DND-41 (cell line): ENCODE data around the gene CHCHD3.

Source experiments
- ATAC-seq: fragments of 200-7000 bp; cut with Tn5 transposase; 3 replicates; pipeline ENCODE4 v1.9.1; 2021; ENCODE audit warnings: low read depth; ENCODE audit not compliant: insufficient read depth
- DNase-seq: peaks from one replicate; pipeline ENCODE4 v3.0.0-alpha.2; 2020
- H2AFZ ChIP-seq: 2 replicates; pipeline ENCODE4 v1.6.0; 2012; ENCODE audit warnings: low read depth, low read length
- H3K27ac ChIP-seq: 2 replicates; pipeline ENCODE4 v1.5.1; 2012; ENCODE audit warnings: low read length, inconsistent platforms
- H3K27me3 ChIP-seq: fragments of 200-600 bp; sonication (generic); 2 replicates; pipeline ENCODE4 v1.6.0; 2012; ENCODE audit warnings: low read length, mild to moderate bottlenecking, inconsistent platforms; ENCODE audit not compliant: insufficient read depth, poor library complexity
- H3K36me3 ChIP-seq: 2 replicates; pipeline ENCODE4 v1.5.1; 2012; ENCODE audit warnings: low read length, inconsistent platforms; ENCODE audit not compliant: insufficient read depth
- H3K4me1 ChIP-seq: 2 replicates; pipeline ENCODE4 v1.5.1; 2012; ENCODE audit warnings: mild to moderate bottlenecking, low read length; ENCODE audit not compliant: insufficient read depth
- H3K4me2 ChIP-seq: 2 replicates; pipeline ENCODE4 v1.6.0; 2012; ENCODE audit warnings: mild to moderate bottlenecking, moderate library complexity, low read length, inconsistent platforms; ENCODE audit not compliant: insufficient read depth
- H3K4me3 ChIP-seq, 2 experiments: fragments of 200-600 bp in 1 of 2; shearing (Covaris generic) in 1 of 2; 2 replicates each; pipeline ENCODE4 v1.5.1; 2012 to 2016; ENCODE audit warnings: inconsistent platforms in 2 of 2, low read length in 2 of 2, mild to moderate bottlenecking in 2 of 2, low read depth in 1 of 2, moderate library complexity in 1 of 2
- H3K79me2 ChIP-seq: 2 replicates; pipeline ENCODE4 v1.6.0; 2012; ENCODE audit warnings: low read length, inconsistent platforms; ENCODE audit not compliant: insufficient read depth
- H3K9ac ChIP-seq: 2 replicates; pipeline ENCODE4 v1.6.0; 2012; ENCODE audit warnings: low read depth, mild to moderate bottlenecking, inconsistent platforms, low read length, moderate library complexity
- H3K9me3 ChIP-seq: 2 replicates; pipeline ENCODE4 v1.5.1; 2012; ENCODE audit warnings: low read length, moderate library complexity, mild to moderate bottlenecking, inconsistent platforms; ENCODE audit not compliant: insufficient read depth, severe bottlenecking
- H4K20me1 ChIP-seq: 2 replicates; pipeline ENCODE4 v1.6.0; 2012; ENCODE audit warnings: low read length; ENCODE audit not compliant: insufficient read depth
- EZH2 ChIP-seq: IDR thresholded peaks from 3 replicates; pipeline ENCODE4 v1.6.1; 2012; ENCODE audit warnings: borderline replicate concordance, low read depth, mild to moderate bottlenecking, moderate library complexity, low read length, inconsistent platforms; ENCODE audit not compliant: severe bottlenecking
- TF ChIP-seq, protein P1 (sequence below): IDR thresholded peaks from 2 replicates; pipeline ENCODE4 v1.5.1; 2012; ENCODE audit warnings: borderline replicate concordance, low read length, moderate library complexity, mild to moderate bottlenecking; ENCODE audit not compliant: poor library complexity, severe bottlenecking; ENCODE audit errors: extremely low read depth

The CHCHD3 gene

DNA sequence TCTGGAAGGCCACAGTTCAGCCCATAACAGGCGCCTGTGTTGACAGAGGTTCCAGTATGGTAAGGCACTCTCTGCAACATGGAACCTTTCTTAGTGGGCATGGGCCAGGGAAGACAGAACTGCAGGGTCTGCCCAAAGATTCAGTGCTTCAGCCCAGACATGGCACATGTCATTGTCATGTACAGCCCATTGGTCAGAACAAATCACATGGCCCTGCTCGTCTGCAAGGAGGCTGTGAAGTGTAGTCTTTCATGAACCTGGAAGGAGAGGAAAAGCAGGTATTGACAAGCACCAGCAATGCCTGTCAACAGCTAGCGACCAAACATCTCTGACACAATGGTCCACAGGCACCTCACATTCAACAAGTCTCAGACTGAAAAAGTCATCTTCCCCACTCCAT, 30.4 kb upstream of the CHCHD3 start:
- ATAC-seq: no peak

DNA sequence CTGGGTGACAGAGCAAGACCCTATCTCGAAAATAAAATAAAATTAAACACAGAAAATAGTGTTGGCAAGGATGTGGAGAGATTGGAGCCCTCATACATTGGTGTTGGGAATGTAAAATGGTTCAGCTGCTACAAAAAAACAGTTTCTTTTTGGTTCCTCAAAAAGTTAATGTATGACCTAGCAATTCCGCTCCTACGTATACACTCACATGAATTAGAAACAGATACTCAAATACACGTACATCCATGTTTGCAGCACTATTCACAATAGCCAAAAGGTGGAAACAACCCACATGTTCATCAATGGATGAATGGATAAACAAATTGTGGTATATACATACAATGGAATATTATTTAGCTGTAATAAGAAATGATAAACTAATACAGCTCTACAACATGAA, 28.4 kb upstream of the CHCHD3 start:
- TF ChIP-seq, protein P1, sequence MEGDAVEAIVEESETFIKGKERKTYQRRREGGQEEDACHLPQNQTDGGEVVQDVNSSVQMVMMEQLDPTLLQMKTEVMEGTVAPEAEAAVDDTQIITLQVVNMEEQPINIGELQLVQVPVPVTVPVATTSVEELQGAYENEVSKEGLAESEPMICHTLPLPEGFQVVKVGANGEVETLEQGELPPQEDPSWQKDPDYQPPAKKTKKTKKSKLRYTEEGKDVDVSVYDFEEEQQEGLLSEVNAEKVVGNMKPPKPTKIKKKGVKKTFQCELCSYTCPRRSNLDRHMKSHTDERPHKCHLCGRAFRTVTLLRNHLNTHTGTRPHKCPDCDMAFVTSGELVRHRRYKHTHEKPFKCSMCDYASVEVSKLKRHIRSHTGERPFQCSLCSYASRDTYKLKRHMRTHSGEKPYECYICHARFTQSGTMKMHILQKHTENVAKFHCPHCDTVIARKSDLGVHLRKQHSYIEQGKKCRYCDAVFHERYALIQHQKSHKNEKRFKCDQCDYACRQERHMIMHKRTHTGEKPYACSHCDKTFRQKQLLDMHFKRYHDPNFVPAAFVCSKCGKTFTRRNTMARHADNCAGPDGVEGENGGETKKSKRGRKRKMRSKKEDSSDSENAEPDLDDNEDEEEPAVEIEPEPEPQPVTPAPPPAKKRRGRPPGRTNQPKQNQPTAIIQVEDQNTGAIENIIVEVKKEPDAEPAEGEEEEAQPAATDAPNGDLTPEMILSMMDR: no peak
- TF ChIP-seq EZH2: no peak
- no peaks in the 10 kb centered on the region for H3K36me3 ChIP-seq
- DNase-seq (no peak), ATAC-seq (no peak)
- peaks cover 2% of the 10 kb centered on the region for H3K27me3 ChIP-seq
- no peak overlapping the region for H3K27ac ChIP-seq
- H3K4me1 ChIP-seq: no peaks in the 10 kb centered on the region
- H3K9ac ChIP-seq: no peak overlapping the region
- H4K20me1 ChIP-seq: no peaks in the 10 kb centered on the region
- no peak overlapping the region for H2AFZ ChIP-seq
- no peak overlapping the region for H3K4me2 ChIP-seq
- no peaks in the 10 kb centered on the region for H3K79me2 ChIP-seq
- no peak overlapping the region for H3K4me3 ChIP-seq
- H3K9me3 ChIP-seq: no peaks in the 10 kb centered on the region

More for the DNA sequence above, 30.4 kb upstream of the CHCHD3 start:
- no peak overlapping the region for H3K27ac ChIP-seq
- DNase-seq: no peak
- no peak overlapping the region for H3K9ac ChIP-seq
- TF ChIP-seq EZH2: no peak
- TF ChIP-seq, protein P1: no peak
- H3K4me3 ChIP-seq: no peak overlapping the region
- no peaks in the 10 kb centered on the region for H3K79me2 ChIP-seq
- H2AFZ ChIP-seq: no peak overlapping the region
- no peaks in the 10 kb centered on the region for H4K20me1 ChIP-seq
- no peaks in the 10 kb centered on the region for H3K36me3 ChIP-seq
- no peaks in the 10 kb centered on the region for H3K9me3 ChIP-seq
- peaks cover 9% of the 10 kb centered on the region for H3K27me3 ChIP-seq
- H3K4me2 ChIP-seq: no peak overlapping the region
- H3K4me1 ChIP-seq: no peaks in the 10 kb centered on the region

- Histone ChIP-seq H3K27ac (no peak overlapping the region), H3K36me3 (no peaks in the 10 kb centered on the region), H3K27me3 (no peaks in the 10 kb centered on the region), H4K20me1 (no peaks in the 10 kb centered on the region), H3K9me3 (no peaks in the 10 kb centered on the region), H3K9ac (no peak overlapping the region), H3K4me3 (no peak overlapping the region), H2AFZ (no peak overlapping the region), H3K4me1 (no peaks in the 10 kb centered on the region), H3K79me2 (no peaks in the 10 kb centered on the region), H3K4me2 (no peak overlapping the region)
- ATAC-seq (no peak), DNase-seq (no peak)
- no peak for TF ChIP-seq EZH2
- TF ChIP-seq, protein P1: no peak
Observed at GRCh38 chr7:133109816-133110215, 27.9 kb upstream of the CHCHD3 start.

DNA sequence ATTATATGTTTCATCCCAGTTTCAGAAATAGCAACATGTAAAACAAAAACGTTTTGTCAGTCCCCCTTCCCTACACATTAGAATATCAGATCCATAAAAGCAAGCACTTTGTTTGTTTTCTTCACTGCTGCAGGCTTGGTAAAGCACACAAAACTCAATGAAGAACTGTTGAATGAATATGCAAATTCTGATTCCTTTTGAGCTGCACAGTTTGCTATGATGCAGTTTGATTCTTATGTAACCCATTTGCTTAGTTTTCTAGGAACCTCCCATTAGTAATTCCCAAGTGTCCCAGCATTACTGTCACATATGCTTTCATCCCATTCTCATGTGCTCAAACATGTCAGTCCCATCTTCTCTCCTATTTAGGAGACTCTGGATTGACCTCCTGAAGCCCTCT, 26.1 kb upstream of the CHCHD3 start:
- Histone ChIP-seq H3K36me3 (no peaks in the 10 kb centered on the region), H3K9me3 (no peaks in the 10 kb centered on the region), H3K4me1 (no peaks in the 10 kb centered on the region), H3K4me2 (no peak overlapping the region), H3K27me3 (no peaks in the 10 kb centered on the region), H3K4me3 (no peak overlapping the region), H2AFZ (no peak overlapping the region), H3K27ac (no peak overlapping the region), H3K79me2 (no peaks in the 10 kb centered on the region), H4K20me1 (no peaks in the 10 kb centered on the region), H3K9ac (no peak overlapping the region)
- ATAC-seq (no peak), DNase-seq (no peak)
- TF ChIP-seq, protein P1: no peak
